Measurements from ENCODE around the gene NEURL3.

The NEURL3 gene

GRCh38 chr2:96527286-96528005 is 22.3 kb upstream of the NEURL3 start:
- DNase-seq (ENCODE audit: low read depth in 2 of 2): peak; percentile 65 to 68

DNA sequence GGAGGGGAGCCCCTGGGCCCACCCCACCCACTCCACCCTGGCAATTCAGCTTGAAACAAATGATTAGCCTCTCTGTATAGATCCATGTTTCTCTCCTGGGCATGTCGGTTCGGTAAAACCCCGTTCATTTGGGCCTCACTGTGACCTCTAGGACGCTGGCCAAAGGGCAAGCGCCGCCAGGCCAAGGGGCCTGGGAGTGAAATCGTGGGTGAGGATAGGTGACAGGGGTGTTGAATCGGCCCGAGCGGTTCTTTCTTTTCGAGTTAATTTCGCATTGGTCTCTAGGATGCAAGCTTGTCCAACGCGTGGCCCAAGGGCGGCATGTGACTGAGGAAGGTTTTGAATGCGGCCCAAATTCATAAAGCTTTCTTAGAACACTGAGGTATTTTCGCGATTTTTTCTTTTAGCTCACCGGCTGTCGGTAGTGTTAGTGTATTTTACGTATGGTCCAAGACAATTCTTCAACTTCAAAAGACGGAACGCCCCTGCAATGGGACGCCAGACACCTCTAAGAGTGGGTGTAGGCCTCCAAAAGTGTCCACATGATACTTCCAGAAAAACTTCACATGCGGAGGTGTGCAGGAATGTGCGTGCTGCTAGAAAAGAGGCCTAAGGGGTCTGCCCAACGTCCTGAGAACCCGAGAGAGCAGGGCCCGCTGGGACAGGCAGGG is 21.6 kb upstream of the NEURL3 start:
- no peak for DNase-seq (ENCODE audit: low read depth in 2 of 2)

- no peak for DNase-seq (ENCODE audit: low read depth in 2 of 2)
Observed at GRCh38 chr2:96526101-96526591, 21.0 kb upstream of the NEURL3 start.

GRCh38 chr2:96525211-96525507 is 20.0 kb upstream of the NEURL3 start:
- DNase-seq (ENCODE audit: low read depth in 2 of 2): no peak

DNA sequence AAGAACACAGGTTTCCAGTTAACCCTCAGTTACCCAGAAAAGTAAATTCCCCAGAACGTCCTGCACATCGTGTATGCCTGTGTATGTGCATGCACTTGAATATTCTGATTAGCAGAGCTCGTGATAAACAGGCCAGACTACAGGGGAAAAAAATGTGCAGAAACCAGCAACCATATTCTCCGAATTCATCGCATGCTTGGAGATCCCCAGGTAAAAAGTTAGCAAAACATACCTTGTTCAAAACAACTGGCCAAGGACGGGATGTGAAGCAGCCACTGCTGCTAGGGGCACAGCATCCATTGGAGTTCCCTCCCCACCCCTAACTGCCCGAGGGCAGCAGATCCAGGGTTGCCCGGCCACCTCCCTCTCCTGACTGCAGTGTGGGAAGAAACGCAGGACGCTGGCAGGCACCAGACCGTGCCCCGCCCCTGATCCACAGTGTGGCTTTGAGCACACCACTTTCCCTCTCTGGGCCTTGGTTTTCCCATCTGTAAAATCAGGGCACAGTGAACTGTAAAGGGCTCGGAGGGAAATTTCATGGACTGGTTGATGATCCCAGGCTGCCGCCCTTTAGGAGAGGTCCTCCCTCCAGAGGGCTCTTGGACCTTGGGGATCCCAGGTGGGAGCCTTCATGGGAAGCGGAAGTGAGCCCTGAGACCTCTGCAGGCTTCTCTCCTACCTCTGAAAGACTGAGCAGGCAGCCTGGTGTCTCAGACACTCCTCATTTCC is 19.5 kb upstream of the NEURL3 start:
- no peak for DNase-seq (ENCODE audit: low read depth in 2 of 2)

- no peak for DNase-seq (ENCODE audit: low read depth in 2 of 2)
Observed at GRCh38 chr2:96523659-96524481, 18.7 kb upstream of the NEURL3 start.

- DNase-seq (ENCODE audit: low read depth in 2 of 2): no peak
Observed at GRCh38 chr2:96522304-96523203, 17.4 kb upstream of the NEURL3 start.

GRCh38 chr2:96521219-96521618 is 16.1 kb upstream of the NEURL3 start:
- no peak for DNase-seq (ENCODE audit: low read depth in 2 of 2)

DNA sequence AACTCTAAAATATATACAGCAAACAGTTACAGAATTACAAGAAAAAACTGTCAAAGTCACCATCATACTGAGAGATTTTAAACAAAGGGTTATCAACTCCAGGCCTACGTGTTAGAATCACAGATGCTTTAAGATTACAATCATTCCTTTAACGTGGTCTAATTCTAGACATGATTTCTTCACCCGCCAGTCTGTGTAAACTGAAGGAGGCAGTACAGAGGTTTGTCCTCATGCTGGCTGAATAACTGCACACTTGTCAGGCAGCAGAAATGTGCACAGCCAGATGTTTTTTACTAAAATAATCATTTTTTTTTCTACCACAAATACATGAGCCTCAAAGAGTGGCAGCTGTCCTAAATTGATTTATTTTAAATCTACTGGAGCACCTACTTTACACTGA is 15.5 kb upstream of the NEURL3 start:
- no peak for DNase-seq (ENCODE audit: low read depth in 2 of 2)

DNA sequence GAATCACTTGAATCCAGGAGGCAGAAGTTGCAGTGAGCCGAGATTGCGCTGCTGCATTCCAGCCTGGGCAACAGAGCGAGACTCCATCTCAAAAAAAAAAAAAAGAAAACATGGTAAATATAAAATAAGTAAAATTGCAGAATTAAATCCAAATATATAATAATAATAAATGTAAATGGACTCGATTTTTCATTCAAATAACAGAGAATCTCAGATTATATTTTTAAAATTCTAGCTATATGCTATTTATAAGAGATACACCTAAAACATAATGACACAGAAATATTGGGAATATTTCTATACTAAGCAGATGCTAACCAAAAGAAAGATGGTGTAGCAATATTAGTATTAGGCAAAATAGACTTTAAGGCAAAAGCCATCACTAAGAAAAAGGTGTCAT is 15.1 kb upstream of the NEURL3 start:
- DNase-seq (ENCODE audit: low read depth in 2 of 2): no peak

DNA sequence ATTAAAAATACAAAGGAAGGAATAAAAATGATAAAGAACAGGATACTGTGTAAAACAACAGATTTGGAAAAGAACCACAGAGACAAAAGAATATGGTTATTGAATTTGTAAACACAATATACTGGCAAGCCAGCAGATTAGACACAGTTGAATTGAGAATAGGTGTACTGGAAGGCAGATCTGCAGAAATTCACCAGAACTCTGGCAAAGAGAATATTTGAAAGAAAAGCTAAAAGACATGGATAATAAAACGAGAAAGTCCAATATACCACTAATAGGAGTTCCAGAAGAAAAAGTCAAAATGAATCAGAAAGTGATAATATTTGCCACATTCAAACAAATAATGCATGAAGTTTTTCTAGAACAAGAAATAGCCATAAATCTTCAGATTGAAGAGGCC is 11.9 kb upstream of the NEURL3 start:
- DNase-seq (ENCODE audit: low read depth in 2 of 2): no peak

DNA sequence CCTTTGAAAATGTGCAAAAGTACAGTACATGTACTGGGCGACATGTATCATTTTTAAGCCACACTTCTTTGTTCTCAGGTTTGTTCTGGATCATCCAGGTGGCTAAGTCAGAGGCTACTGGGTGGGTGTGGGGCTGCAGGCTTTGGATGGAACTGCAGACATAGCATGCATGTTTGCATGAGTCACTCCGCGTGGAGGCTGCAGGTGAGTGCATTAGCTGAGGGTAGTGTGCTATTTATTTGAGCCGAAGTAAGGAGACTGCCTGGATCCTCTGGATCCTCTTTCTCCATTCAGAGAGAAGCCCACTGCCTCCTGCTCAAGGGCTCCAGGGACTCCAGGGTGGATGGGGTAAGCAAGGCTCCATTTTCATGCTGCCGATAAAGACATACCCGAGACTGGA is 9.4 kb upstream of the NEURL3 start:
- DNase-seq (ENCODE audit: low read depth in 2 of 2): no peak

GRCh38 chr2:96512341-96512740 is 7.2 kb upstream of the NEURL3 start:
- no peak for DNase-seq (ENCODE audit: low read depth in 2 of 2)

- no peak for DNase-seq (ENCODE audit: low read depth in 2 of 2)
Observed at GRCh38 chr2:96511851-96512250, 6.7 kb upstream of the NEURL3 start.

DNA sequence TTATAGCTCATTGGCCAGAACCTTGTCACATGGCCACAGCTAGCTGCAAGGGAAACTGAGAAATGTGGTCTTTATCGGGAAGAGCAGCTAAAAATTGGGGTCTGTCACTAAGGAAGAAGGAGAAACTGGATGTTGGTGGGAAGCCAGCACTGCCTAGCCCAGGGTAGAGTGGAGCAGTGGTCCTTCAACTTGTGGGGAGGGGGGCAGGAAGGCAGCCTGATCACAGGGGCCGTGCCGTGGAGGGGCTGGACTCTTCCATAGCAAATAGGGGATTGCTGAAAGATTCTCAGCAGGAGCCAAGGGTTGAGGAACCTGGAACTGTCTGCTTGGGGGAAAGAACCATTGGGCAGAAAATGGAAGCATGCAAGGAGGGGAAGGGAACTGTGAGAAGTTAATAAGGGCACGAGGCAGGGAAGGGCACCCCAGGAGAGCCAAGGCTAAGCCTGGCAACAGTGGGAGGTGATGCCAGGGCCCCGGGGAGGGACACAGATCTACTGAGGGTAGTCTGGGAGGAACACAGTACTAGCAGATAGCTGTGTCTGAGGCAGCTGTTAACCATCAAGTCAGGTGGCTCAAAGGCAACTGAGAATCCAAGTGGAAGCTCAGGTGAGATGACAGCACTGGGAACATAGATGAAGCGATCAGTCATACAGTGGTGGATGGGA is 5.9 kb upstream of the NEURL3 start:
- DNase-seq (ENCODE audit: low read depth in 2 of 2): no peak

DNA sequence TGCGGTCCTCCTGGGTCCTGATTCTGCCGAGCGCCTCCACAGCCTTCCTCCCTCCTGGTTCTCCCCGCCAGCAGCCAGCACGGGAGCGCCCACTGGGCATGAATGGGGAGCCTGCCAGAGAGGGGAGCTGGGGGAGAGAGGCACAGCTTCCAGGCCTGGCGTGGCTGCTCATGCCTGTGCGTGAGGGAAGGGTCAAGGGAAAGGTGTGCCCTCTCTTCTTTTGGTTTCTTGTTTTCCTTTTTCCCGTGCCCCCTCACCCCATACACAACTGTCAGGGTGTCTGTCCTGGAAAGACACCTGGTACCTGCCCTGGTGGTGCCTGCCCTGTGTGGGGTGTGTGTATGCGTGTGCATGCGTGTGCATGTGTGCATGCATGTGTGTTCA is 4.7 kb upstream of the NEURL3 start:
- no peak for DNase-seq (ENCODE audit: low read depth in 2 of 2)

DNA sequence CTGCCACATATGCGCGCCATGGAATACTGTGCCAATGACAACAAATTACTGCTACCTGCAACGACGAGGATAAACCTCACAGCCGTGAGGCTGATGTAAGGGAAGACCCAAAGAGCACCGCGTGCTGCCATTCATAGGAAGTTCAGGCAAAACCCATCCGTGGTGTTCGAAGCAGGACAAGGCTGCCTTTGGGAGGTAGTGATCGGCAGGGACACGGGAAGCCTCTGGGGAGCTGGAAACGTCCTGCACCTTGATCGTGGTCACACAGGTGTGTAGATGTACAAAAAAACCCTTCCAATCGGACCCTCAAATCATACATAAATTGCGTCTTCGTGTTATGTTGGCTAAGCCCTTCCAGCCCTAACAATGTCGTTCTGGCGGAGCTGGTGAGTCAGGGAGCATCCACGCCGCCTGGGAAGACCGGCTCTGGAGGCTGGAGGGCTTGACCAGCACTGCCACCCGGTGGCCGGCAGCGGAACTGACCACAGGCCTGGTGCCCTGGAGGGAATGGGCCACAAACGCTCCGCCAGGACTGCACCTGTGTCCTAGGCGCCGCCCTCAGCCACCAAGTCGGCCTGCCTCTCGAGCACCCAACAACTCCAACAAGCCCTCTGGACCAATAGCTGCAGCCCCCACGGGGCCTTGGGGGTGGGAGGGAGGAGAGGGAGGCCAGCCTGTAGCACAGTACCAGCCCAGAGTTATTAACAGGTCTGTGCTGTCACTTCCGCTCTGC is 4.1 kb upstream of the NEURL3 start:
- DNase-seq (ENCODE audit: low read depth in 2 of 2): peak; percentile 58 to 65

DNA sequence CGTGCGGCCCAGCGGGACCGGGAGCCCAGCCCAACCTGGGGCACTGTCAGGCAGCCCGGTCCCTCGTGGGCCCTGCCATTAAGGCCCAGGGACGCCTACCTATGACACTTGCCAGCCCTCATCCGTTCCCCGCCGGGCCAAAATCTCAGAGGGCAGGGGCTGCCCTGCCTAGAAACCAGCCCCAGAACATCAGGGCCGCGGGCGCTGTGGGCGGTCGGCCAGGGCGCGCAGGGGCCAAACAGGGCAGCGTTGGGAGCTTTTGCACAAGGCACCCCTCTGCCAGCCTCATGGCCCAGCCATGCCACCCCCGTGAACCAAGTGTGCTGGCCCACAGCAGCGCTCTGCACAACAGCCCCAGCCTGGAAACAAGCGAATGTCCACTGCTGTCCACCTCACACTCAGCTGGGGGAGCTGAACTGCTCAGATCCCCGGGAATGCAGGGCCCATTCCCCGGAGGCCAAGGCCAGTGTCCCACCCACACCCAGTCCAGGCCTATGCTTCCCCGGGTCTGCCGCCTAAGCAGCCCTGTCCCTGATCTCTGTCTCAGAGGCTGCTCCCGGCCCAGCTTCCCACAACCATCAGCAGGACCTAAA is 3.5 kb upstream of the NEURL3 start:
- no peak for DNase-seq (ENCODE audit: low read depth in 2 of 2)

GRCh38 chr2:96507957-96508520 is 2.9 kb upstream of the NEURL3 start:
- DNase-seq (ENCODE audit: low read depth in 2 of 2): peak; percentile 88

Data from stimulated activated CD8-positive, alpha-beta memory T cell treated with anti-CD3 and anti-CD28 coated beads, Interleukin-2, amount 100 ng/mL, for 48 hours (primary cell).